ENCODE results near the gene CHRM3.
"Not testable (repeated sequence)": the region's sequence is repeated elsewhere in the genome, so short reads cannot be mapped to it uniquely, and the experiment has no call there.

The CHRM3 gene

GRCh38 chr1:239361403-239361802 lies 25.0 kb upstream of the CHRM3 start:
- no peak overlapping the region for H3K27ac ChIP-seq
- TF ChIP-seq ZFX (IDR thresholded peaks at IDR 0.05) (no peak), CTCF (conservative IDR thresholded peaks at IDR 0.05) (no peak)

- no peak overlapping the region for H3K27ac ChIP-seq
- TF ChIP-seq CTCF (conservative IDR thresholded peaks at IDR 0.05) (no peak), ZFX (IDR thresholded peaks at IDR 0.05) (no peak)
Measured at GRCh38 chr1:239363930-239364329, 22.4 kb upstream of the CHRM3 start.

GRCh38 chr1:239367196-239367810 lies 19.1 kb upstream of the CHRM3 start:
- no peak for TF ChIP-seq ZFX (IDR thresholded peaks at IDR 0.05)
- TF ChIP-seq CTCF (conservative IDR thresholded peaks at IDR 0.05): no peak
- no peak overlapping the region for H3K27ac ChIP-seq

GRCh38 chr1:239368436-239369109 lies 17.8 kb upstream of the CHRM3 start:
- no peak for TF ChIP-seq ZFX (IDR thresholded peaks at IDR 0.05)
- TF ChIP-seq CTCF (conservative IDR thresholded peaks at IDR 0.05): no peak
- no peak overlapping the region for H3K27ac ChIP-seq

GRCh38 chr1:239370869-239371268 lies 15.5 kb upstream of the CHRM3 start:
- not testable (repeated sequence) for H3K27ac ChIP-seq

- H3K27ac ChIP-seq: no peak overlapping the region
- no peak for TF ChIP-seq ZFX (IDR thresholded peaks at IDR 0.05)
- no peak for TF ChIP-seq CTCF (conservative IDR thresholded peaks at IDR 0.05)
Measured at GRCh38 chr1:239382666-239383065, 3.7 kb upstream of the CHRM3 start.

GRCh38 chr1:239383714-239384113 lies 2.7 kb upstream of the CHRM3 start:
- no peak overlapping the region for H3K27ac ChIP-seq

More at GRCh38 chr1:239383714-239384113, 2.7 kb upstream of the CHRM3 start:
- TF ChIP-seq CTCF (conservative IDR thresholded peaks at IDR 0.05): no peak
- TF ChIP-seq ZFX (IDR thresholded peaks at IDR 0.05): no peak

Data from C4-2B (cell line).